GM19328 (cell line): ENCODE data around the gene CLSTN3.

Source experiments
- ATAC-seq: cut with Tn5 transposase; IDR thresholded peaks from one replicate; pipeline ENCODE4 v1.9.1; 2021; ENCODE audit warnings: mild to moderate bottlenecking, moderate library complexity; ENCODE audit not compliant: unreplicated experiment

Gene CLSTN3

DNA sequence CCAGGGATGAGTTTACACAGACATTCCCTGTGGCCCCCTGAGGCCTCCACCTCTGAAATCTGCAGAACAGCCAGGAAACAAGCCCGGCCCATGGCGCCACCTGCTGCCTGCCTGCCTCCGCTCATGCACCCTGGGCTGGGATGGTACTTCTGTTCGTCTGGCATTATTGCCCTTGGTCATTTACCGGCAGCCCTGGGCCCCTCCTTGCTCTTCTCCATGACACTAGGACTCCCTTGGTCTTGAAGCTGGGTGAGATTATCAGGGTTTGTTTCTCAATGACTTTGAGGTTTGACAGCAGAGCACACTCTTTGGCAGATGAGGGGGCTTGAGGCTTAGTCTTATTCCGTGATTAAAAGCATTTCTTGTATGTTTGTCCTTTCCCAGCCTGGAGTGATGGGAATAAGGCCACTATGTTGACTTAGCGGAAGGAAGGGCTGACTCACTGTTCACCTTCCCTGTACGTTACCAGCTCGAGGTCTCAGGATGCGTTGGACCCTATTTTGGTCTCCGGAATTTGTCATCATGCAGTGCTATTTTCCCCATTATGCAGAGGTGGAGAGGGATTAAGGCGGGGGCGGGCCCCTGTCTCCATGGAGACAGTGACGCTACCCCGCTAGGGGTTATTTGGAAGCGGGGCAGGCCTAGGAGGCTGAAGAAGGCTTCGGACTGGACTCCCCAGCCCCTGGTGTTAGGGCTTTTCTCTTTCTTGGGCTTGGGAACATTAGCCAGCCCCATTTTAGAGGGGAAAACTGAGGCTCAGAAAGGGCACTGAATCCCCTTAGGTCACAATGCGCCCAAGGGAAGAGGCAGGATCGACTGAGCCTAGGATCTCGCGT is 58.6 kb downstream of the CLSTN3 start:
- ATAC-seq: peak; percentile 24

DNA sequence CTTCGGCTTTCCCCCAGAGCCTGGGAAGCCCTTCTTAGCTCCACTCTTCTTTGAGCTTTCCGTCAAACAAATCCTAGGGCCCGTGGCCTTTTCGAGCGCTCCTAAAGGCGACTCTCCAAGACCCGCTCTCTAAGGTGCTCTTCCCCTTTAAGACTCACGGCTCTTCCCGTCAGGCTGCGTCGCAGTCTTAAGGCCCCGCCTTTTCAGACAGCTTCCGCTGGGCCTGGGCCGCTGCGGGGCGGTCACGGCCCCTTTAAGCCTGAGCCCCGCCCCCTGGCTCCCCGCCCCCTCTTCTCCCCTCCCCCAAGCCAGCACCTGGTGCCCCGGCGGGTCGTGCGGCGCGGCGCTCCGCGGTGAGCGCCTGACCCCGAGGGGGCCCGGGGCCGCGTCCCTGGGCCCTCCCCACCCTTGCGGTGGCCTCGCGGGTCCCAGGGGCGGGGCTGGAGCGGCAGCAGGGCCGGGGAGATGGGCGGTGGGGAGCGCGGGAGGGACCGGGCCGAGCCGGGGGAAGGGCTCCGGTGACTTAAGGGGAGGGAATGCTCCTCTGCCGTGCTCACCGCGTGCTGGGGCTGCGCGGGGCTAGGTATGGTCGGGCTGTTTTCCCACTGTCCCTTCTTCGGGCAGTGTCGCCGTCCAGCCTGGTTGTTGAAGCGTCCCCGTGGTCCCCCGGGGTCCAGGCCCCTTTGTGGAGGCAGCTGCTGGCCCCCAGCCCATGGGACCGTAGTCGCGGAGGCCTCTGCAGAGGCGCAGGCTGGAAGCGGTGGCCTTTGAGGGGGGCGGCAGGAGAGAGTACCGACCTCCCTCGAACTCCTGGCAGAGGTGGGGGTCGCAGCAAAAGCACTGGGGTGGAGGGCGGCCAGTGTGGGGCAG is 59.5 kb downstream of the CLSTN3 start, which contains the start of gene PEX5:
PEX5 (plus strand) TSS at position 289 of the 870 bp plus-strand sequence. CDS start 692 bp downstream, outside the sequence.
- ATAC-seq: peak; percentile 95

- ATAC-seq: no peak
Measured at GRCh38 chr12:7190268-7191055, 60.3 kb downstream of the CLSTN3 start.

GRCh38 chr12:7193674-7194073 is 63.5 kb downstream of the CLSTN3 start:
- ATAC-seq: no peak

- ATAC-seq: no peak
Measured at GRCh38 chr12:7197841-7198240, 67.7 kb downstream of the CLSTN3 start.

GRCh38 chr12:7203109-7203508 is 72.9 kb downstream of the CLSTN3 start:
- ATAC-seq: no peak

- ATAC-seq: no peak
Measured at GRCh38 chr12:7205091-7205490, 74.9 kb downstream of the CLSTN3 start.

DNA sequence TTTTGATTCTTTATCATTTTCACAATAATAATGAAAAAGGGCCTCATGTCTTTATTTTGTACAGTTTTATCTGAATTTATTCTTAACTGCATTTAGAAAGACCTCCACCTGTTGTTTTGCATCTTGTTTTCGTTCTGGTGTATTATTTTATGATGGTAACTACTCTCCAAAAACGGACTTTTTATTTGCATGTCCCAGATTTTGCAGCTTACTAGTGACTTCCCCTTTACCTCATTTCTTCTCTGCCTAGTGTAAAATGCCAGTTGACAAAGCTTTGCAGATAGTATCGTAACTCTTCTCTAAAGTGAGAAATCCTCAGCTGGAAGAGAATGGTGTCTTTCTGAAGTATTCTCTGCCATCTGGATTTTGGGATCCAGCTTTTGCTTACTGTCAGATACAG is 76.5 kb downstream of the CLSTN3 start:
- no peak for ATAC-seq

DNA sequence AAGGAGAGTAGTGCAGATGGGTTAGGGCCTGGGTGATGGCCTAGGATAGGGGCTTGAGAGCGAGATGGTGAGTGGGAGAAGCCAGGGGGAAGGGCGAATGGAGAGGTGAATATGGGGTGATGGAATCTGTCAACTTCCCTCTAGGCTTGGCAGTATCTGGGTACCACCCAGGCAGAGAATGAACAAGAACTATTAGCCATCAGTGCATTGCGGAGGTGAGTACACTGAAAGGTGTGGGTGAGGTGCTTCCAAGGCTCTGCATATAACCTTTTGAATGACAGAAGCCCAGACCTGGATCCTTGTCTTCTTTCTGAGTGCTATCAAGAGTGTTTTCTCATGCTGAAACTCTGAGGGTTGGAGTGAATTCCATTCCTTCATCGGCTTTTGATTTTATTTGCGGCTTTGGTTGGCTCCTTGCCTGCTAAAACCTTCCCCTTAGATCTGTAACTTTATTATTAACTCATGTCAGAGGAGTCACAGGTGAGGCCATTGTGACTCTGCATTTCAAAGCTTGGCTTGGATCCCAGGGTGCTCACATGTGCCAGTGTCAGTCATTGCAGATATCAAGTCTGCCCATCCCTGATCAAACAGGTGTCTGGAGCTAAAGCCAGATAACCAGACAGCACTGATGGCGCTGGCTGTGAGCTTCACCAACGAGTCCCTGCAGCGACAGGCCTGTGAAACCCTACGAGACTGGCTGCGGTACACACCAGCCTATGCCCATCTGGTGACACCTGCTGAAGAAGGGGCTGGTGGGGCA is 77.9 kb downstream of the CLSTN3 start:
- ATAC-seq: no peak
